Measurements from ENCODE around the gene ASB1. TPM values are rescaled to one million over a fixed set of nuclear protein-coding genes. Genes with fewer than 3 reads are reported as not detected.
A peak's percentile ranks its signal among the peaks of the same experiment; 100 is the strongest.

ASB1 gene
- total and polyA plus RNA-seq, 2 of the 13 experiments (the other 11 are each of a cell fraction or from before 2014, with no cell fraction given) = 48.6 to 49.2 TPM

DNA sequence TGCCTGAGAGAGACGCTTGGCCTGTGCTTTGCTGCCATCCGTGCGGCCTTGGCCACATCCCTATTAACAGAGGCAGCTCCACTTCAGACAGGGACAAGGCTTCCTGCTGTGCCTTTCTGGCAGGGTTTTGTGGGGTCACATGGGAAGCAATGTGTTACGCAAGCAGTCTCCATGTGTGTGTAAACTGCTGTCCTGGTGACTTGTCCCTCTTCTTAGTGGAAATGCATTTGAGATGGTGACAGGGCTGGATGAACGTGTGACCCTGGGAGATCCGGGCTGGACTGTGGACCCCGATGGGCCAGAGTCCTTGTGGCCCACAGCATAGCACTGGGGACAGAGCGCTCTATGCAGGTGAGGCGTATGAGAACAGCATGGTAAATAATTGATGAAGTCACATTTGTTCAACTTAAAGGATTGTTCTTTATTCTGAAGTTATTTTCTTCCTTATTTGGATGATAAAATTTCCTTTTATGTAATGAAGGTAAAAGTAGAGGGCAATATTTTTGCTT, 23.2 kb downstream of the ASB1 start (continued):
- TF ChIP-seq SOX5 (CRISPR knock-in tag; IDR thresholded peaks at IDR 0.05; ENCODE audit: borderline replicate concordance) (peak; percentile 97), ZNF576 (CRISPR knock-in tag; IDR thresholded peaks at IDR 0.05) (no peak), CHCHD3 (CRISPR knock-in tag; IDR thresholded peaks at IDR 0.05) (0 out of 2 replicates have a peak, but pooled peaks have one; percentile 71), ZBTB26 (CRISPR knock-in tag; IDR thresholded peaks at IDR 0.05; ENCODE audit: borderline replicate concordance) (peak; percentile 88; the same call in 1 of the 2 replicates), SUZ12 (IDR thresholded peaks at IDR 0.05; ENCODE audit: low read depth, low read length) (no peak), SAP130 (CRISPR knock-in tag; IDR thresholded peaks at IDR 0.05; ENCODE audit: low read depth) (peak; percentile 100), ELF3 (CRISPR knock-in tag; IDR thresholded peaks at IDR 0.05) (peak; percentile 99), ZNF367 (CRISPR knock-in tag; IDR thresholded peaks at IDR 0.05; ENCODE audit: borderline replicate concordance) (no peak), ZNF639 (CRISPR knock-in tag; conservative IDR thresholded peaks at IDR 0.05) (peak; percentile 74; the same call in 1 of the 2 replicates), ZNF501 (CRISPR knock-in tag; IDR thresholded peaks at IDR 0.05) (peak; percentile 99), RFX5 (IDR thresholded peaks at IDR 0.05; ENCODE audit: low read depth, low read length) (peak; percentile 96)
- TF ChIP-seq, protein P1, sequence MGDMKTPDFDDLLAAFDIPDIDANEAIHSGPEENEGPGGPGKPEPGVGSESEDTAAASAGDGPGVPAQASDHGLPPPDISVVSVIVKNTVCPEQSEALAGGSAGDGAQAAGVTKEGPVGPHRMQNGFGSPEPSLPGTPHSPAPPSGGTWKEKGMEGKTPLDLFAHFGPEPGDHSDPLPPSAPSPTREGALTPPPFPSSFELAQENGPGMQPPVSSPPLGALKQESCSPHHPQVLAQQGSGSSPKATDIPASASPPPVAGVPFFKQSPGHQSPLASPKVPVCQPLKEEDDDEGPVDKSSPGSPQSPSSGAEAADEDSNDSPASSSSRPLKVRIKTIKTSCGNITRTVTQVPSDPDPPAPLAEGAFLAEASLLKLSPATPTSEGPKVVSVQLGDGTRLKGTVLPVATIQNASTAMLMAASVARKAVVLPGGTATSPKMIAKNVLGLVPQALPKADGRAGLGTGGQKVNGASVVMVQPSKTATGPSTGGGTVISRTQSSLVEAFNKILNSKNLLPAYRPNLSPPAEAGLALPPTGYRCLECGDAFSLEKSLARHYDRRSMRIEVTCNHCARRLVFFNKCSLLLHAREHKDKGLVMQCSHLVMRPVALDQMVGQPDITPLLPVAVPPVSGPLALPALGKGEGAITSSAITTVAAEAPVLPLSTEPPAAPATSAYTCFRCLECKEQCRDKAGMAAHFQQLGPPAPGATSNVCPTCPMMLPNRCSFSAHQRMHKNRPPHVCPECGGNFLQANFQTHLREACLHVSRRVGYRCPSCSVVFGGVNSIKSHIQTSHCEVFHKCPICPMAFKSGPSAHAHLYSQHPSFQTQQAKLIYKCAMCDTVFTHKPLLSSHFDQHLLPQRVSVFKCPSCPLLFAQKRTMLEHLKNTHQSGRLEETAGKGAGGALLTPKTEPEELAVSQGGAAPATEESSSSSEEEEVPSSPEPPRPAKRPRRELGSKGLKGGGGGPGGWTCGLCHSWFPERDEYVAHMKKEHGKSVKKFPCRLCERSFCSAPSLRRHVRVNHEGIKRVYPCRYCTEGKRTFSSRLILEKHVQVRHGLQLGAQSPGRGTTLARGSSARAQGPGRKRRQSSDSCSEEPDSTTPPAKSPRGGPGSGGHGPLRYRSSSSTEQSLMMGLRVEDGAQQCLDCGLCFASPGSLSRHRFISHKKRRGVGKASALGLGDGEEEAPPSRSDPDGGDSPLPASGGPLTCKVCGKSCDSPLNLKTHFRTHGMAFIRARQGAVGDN (CRISPR knock-in tag; IDR thresholded peaks at IDR 0.05) = peak; percentile 96
- TF ChIP-seq, protein P2, sequence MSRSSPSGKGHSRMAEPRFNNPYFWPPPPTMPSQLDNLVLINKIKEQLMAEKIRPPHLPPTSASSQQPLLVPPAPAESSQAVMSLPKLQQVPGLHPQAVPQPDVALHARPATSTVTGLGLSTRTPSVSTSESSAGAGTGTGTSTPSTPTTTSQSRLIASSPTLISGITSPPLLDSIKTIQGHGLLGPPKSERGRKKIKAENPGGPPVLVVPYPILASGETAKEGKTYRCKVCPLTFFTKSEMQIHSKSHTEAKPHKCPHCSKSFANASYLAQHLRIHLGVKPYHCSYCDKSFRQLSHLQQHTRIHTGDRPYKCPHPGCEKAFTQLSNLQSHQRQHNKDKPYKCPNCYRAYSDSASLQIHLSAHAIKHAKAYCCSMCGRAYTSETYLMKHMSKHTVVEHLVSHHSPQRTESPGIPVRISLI (CRISPR knock-in tag; IDR thresholded peaks at IDR 0.05; ENCODE audit: borderline replicate concordance) = peak; percentile 60; the same call in 1 of the 2 replicates
- TF ChIP-seq, protein P3, sequence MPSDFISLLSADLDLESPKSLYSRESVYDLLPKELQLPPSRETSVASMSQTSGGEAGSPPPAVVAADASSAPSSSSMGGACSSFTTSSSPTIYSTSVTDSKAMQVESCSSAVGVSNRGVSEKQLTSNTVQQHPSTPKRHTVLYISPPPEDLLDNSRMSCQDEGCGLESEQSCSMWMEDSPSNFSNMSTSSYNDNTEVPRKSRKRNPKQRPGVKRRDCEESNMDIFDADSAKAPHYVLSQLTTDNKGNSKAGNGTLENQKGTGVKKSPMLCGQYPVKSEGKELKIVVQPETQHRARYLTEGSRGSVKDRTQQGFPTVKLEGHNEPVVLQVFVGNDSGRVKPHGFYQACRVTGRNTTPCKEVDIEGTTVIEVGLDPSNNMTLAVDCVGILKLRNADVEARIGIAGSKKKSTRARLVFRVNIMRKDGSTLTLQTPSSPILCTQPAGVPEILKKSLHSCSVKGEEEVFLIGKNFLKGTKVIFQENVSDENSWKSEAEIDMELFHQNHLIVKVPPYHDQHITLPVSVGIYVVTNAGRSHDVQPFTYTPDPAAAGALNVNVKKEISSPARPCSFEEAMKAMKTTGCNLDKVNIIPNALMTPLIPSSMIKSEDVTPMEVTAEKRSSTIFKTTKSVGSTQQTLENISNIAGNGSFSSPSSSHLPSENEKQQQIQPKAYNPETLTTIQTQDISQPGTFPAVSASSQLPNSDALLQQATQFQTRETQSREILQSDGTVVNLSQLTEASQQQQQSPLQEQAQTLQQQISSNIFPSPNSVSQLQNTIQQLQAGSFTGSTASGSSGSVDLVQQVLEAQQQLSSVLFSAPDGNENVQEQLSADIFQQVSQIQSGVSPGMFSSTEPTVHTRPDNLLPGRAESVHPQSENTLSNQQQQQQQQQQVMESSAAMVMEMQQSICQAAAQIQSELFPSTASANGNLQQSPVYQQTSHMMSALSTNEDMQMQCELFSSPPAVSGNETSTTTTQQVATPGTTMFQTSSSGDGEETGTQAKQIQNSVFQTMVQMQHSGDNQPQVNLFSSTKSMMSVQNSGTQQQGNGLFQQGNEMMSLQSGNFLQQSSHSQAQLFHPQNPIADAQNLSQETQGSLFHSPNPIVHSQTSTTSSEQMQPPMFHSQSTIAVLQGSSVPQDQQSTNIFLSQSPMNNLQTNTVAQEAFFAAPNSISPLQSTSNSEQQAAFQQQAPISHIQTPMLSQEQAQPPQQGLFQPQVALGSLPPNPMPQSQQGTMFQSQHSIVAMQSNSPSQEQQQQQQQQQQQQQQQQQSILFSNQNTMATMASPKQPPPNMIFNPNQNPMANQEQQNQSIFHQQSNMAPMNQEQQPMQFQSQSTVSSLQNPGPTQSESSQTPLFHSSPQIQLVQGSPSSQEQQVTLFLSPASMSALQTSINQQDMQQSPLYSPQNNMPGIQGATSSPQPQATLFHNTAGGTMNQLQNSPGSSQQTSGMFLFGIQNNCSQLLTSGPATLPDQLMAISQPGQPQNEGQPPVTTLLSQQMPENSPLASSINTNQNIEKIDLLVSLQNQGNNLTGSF (CRISPR knock-in tag; IDR thresholded peaks at IDR 0.05) = 0 out of 2 replicates have a peak, but pooled peaks have one; percentile 48

Data from HepG2 (cell line).